GM23248 (cell line): ENCODE results near the gene ZNF275.

ENCODE experiments used
- EZH2 ChIP-seq: fragments of 200-600 bp; sonication (generic); IDR thresholded peaks from 2 replicates; pipeline ENCODE4 v1.6.1; 2018; ENCODE audit warnings: antibody characterized with exemption, mild to moderate bottlenecking; ENCODE audit not compliant: insufficient read depth, poor library complexity, severe bottlenecking
- EZH2phosphoT487 ChIP-seq: fragments of 200-600 bp; sonication (generic); IDR thresholded peaks from 2 replicates; pipeline ENCODE4 v1.6.1; 2018; ENCODE audit warnings: antibody characterized with exemption, moderate library complexity, mild to moderate bottlenecking, low read depth; ENCODE audit not compliant: insufficient read depth

DNA sequence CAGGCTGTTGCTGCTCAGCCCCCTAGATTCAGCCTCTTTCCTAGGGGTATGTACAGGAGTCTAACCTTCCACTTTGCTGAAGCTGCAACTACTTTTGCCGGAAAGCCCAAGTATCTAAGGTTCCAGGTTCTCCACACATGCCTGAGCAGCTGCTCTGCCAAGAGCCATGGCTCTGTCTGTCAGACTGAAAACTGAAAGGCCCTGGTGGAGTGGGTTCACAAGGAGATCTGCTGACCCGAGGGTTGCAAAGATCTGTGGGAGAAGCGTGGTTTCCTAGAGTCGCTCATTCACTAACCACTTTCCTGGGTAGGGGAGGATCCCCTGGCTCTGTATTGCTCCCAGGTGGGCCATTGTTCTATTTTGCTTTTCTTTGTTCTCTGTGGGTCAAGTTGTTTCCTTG is 6.4 kb upstream of the ZNF275 start:
- TF ChIP-seq EZH2: no peak
- no peak for TF ChIP-seq EZH2phosphoT487
